GM12892 (cell line): ENCODE results near the gene NUP107.

Experiments used
- POLR2A ChIP-seq: IDR thresholded peaks from 2 replicates; pipeline ENCODE4 v1.6.1; 2011; ENCODE audit warnings: low read depth, low read length, control low read depth
- POLR2AphosphoS5 ChIP-seq: IDR thresholded peaks from 2 replicates; pipeline ENCODE4 v1.6.1; 2011; ENCODE audit warnings: low read depth, low read length, control low read depth
- TAF1 ChIP-seq: IDR thresholded peaks from 2 replicates; pipeline ENCODE4 v1.6.1; 2011; ENCODE audit warnings: low read depth, mild to moderate bottlenecking, control low read depth, low read length, borderline replicate concordance

GRCh38 chr12:68772714-68773113 is 85.9 kb downstream of the NUP107 start:
- TF ChIP-seq POLR2A (no peak), POLR2AphosphoS5 (no peak), TAF1 (no peak)
